Measurements from ENCODE around the gene FBXW7. TPM values are rescaled to one million over a fixed set of nuclear protein-coding genes. Genes with fewer than 3 reads are reported as not detected.

Gene FBXW7
- total and polyA plus RNA-seq, 2 of the 13 experiments (the other 11 are each of a cell fraction or from before 2014, with no cell fraction given): 5.0 to 40.9 TPM

GRCh38 chr4:152281211-152281610, 254.7 kb downstream of the FBXW7 start:
- intact Hi-C loops (cut with micrococcal nuclease; ENCODE audit: unreplicated experiment) (no loop called here), in situ Hi-C loops (cut with HindIII; ENCODE audit: extremely low pct_ligation_motif_present, low pct_unique_long_range_greater_than_20kb) (no loop called here)
- Histone ChIP-seq H3K27ac (ENCODE audit: extremely low read length, insufficient read depth, low read length) (no peak overlapping the region), H3K27me3 (ENCODE audit: control insufficient read depth in 1 of 2, insufficient read depth in 2 of 2, low read length in 2 of 2) (peaks cover 0 to 3% of the 10 kb centered on the region in 2 experiments; a peak in 3 of 5 replicates), H2AFZ (ENCODE audit: low read length) (no peak overlapping the region), H3K36me3 (replicated peaks in 1 of 2; ENCODE audit: control insufficient read depth in 1 of 2, insufficient read depth in 2 of 2, low read length in 2 of 2) (no peaks in the 10 kb centered on the region), H3K79me2 (ENCODE audit: insufficient read depth, low read length) (no peaks in the 10 kb centered on the region), H3K4me3 (replicated peaks in 1 of 3; ENCODE audit: insufficient read depth in 1 of 3, low read depth in 2 of 3, low read length in 3 of 3) (no peak overlapping the region), H4K20me1 (ENCODE audit: insufficient read depth, low read length) (no peaks in the 10 kb centered on the region), H3K4me1 (ENCODE audit: insufficient read depth, low read length) (no peaks in the 10 kb centered on the region), H3K9me3 (ENCODE audit: low read length) (no peaks in the 10 kb centered on the region), H3K9ac (ENCODE audit: insufficient read depth, low read depth, low read length) (no peak overlapping the region), H3K4me2 (ENCODE audit: low read depth, low read length) (no peak overlapping the region)
- DNase-seq (ENCODE audit: low spot score): no peak
- WGBS (ENCODE audit: low lambda C conversion rate): 11% methylated on average over 2 of the region's 2 CpGs
- no peak for ATAC-seq
- BruUV-seq (replicated peaks): no TSS peak
- ChIA-PET POLR2A (no interaction called here), CTCF (ENCODE audit: low intra/inter-chr PET ratio, low total read pairs) (no interaction called here)
- FAIRE-seq: no peak
- no peak for TF ChIP-seq POLR2AphosphoS2 (IDR thresholded peaks at IDR 0.05; ENCODE audit: low read depth, low read length)
- no peak for TF ChIP-seq SOX5 (CRISPR knock-in tag; IDR thresholded peaks at IDR 0.05; ENCODE audit: borderline replicate concordance)
- TF ChIP-seq ZFAT (CRISPR knock-in tag; conservative IDR thresholded peaks at IDR 0.05): no peak
- TF ChIP-seq ZBTB1 (CRISPR knock-in tag; IDR thresholded peaks at IDR 0.05; ENCODE audit: borderline replicate concordance): no peak
- no peak for TF ChIP-seq U2AF1 (optimal IDR thresholded peaks at IDR 0.05; ENCODE audit: low read depth, low read length)
- TF ChIP-seq ZNF331 (CRISPR knock-in tag; IDR thresholded peaks at IDR 0.05): no peak
- no peak for TF ChIP-seq ZBTB8A (CRISPR knock-in tag; IDR thresholded peaks at IDR 0.05; ENCODE audit: borderline replicate concordance, low read depth)
- no peak for TF ChIP-seq NBN (conservative IDR thresholded peaks at IDR 0.05)
- TF ChIP-seq ZNF629 (CRISPR knock-in tag; conservative IDR thresholded peaks at IDR 0.05): no peak
- TF ChIP-seq BRD4 (CRISPR knock-in tag; IDR thresholded peaks at IDR 0.05): no peak
- TF ChIP-seq ZNF589 (CRISPR knock-in tag; conservative IDR thresholded peaks at IDR 0.05): no peak
- no peak for TF ChIP-seq ZMYM2 (CRISPR knock-in tag; IDR thresholded peaks at IDR 0.05)
- TF ChIP-seq GFI1 (CRISPR knock-in tag; IDR thresholded peaks at IDR 0.05; ENCODE audit: borderline replicate concordance): no peak
- TF ChIP-seq ZNF570 (CRISPR knock-in tag; IDR thresholded peaks at IDR 0.05; ENCODE audit: borderline replicate concordance): no peak
- no peak for TF ChIP-seq TFE3 (CRISPR knock-in tag; IDR thresholded peaks at IDR 0.05)
- TF ChIP-seq, protein P1, sequence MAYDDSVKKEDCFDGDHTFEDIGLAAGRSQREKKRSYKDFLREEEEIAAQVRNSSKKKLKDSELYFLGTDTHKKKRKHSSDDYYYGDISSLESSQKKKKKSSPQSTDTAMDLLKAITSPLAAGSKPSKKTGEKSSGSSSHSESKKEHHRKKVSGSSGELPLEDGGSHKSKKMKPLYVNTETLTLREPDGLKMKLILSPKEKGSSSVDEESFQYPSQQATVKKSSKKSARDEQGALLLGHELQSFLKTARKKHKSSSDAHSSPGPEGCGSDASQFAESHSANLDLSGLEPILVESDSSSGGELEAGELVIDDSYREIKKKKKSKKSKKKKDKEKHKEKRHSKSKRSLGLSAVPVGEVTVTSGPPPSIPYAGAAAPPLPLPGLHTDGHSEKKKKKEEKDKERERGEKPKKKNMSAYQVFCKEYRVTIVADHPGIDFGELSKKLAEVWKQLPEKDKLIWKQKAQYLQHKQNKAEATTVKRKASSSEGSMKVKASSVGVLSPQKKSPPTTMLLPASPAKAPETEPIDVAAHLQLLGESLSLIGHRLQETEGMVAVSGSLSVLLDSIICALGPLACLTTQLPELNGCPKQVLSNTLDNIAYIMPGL (CRISPR knock-in tag; IDR thresholded peaks at IDR 0.05; ENCODE audit: borderline replicate concordance in 1 of 2, low read depth in 1 of 2): no peak

Measured in HepG2 (cell line).